Breast epithelium (tissue), 4 donors: ENCODE measurements around the gene SAFB. TPM values are rescaled to one million over a fixed set of nuclear protein-coding genes. Genes with fewer than 3 reads are reported as not detected.

Experiments
- DNase-seq, 2 donors: peaks; one replicate each; pipeline ENCODE4 v3.0.0-alpha.2; 2019; ENCODE audit warnings: low spot score in 2 of 2
- H3K27ac ChIP-seq, 2 donors: fragments of 200-600 bp; sonication (generic) in 1 of 2; one replicate each; pipeline ENCODE4 v1.5.1; 2016 to 2019; ENCODE audit warnings: mild to moderate bottlenecking in 1 of 2
- H3K27me3 ChIP-seq, 2 donors: fragments of 200-600 bp; sonication (generic) in 1 of 2; one replicate each; pipeline versions ENCODE4 v1.5.1 to v1.6.0; 2017 to 2019; ENCODE audit warnings: control low read depth in 1 of 2, mild to moderate bottlenecking in 1 of 2
- H3K36me3 ChIP-seq: fragments of 200-600 bp; one replicate; pipeline ENCODE4 v1.5.1; 2019
- H3K4me1 ChIP-seq, 2 donors: fragments of 200-600 bp; sonication (generic); one replicate each; pipeline ENCODE4 v1.5.1; 2016 to 2019; ENCODE audit warnings: control low read depth in 1 of 2
- H3K4me3 ChIP-seq, 3 donors: fragments of 200-600 bp; sonication (generic); 1 replicate in 2 of 3; 2 replicates in 1 of 3; pipeline ENCODE4 v1.5.1; 2016 to 2019; ENCODE audit warnings: mild to moderate bottlenecking in 3 of 3, moderate library complexity in 2 of 3
- H3K9me3 ChIP-seq, 2 donors: fragments of 200-600 bp; sonication (generic) in 1 of 2; one replicate each; pipeline ENCODE4 v1.5.1; 2016 to 2019; ENCODE audit warnings: control low read depth in 1 of 2
- POLR2A ChIP-seq: fragments of 450-650 bp; IDR thresholded peaks from one replicate; pipeline ENCODE4 v1.6.1; 2016; ENCODE audit warnings: antibody characterized with exemption, mild to moderate bottlenecking, moderate library complexity
- POLR2AphosphoS5 ChIP-seq, 3 donors: sonication (generic); formaldehyde crosslinking; IDR thresholded peaks; one replicate each; pipeline ENCODE4 v1.6.1; 2017; ENCODE audit warnings: antibody characterized with exemption in 3 of 3
- intact Hi-C: fragments of 100-400 bp; cut with DNase I; formaldehyde crosslinking; loops from one replicate; pipeline ENCODE4 v1.15.1; 2023; ENCODE audit warnings: low total_unique reads
- total RNA-seq, 3 donors: library from RNA; depleted of rRNA; stranded (reverse); fragments of >200 nt; gene quantifications; one replicate each; pipeline ENCODE4 v1.1.0, GENCODE V29; 2016
- TF ChIP-seq, protein P1 (sequence below), 3 donors: fragments of 450-650 bp; IDR thresholded peaks; one replicate each; pipeline ENCODE4 v1.5.1; 2016 to 2017; ENCODE audit warnings: antibody characterized with exemption in 3 of 3, mild to moderate bottlenecking in 3 of 3, moderate library complexity in 3 of 3

The SAFB gene
- total RNA-seq, 3 donors from 2014 or later: 64.2 to 112 (median 111) TPM

DNA sequence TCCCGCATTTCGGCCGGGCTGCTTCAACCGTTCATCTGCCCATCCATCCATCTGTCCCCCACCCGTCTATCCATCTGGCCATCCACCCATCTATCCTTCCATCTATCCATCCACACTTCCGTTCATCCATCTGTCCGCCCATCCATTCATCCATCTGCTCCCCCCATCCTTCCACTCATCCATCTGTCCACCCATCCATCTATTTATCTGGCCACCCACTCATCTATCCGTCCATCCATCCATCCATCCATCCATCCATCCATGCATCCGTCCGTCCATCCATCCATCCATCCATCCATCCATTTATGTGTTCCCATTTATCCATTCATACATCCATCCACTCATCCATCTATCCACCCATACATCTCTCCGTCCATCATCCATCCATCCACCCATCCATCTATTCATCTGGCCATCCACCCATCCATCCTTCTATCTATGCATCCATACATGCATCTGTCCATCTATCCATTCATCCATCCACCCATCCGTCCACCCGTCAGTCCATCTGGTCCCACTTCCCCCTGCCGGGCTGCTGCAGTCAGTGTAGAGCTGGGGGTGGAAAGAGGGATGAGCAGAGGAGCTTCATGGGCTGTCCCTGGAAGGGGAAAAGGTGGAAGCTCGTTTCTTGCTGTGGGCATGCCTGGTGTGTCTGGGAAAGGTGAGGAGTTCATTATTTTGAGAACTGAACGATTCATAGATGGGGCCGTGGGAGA is 58.7 kb downstream of the SAFB start:
- no peak for TF ChIP-seq POLR2AphosphoS5 (IDR thresholded peaks at IDR 0.05)
- TF ChIP-seq POLR2A: no peak
- TF ChIP-seq, protein P1, sequence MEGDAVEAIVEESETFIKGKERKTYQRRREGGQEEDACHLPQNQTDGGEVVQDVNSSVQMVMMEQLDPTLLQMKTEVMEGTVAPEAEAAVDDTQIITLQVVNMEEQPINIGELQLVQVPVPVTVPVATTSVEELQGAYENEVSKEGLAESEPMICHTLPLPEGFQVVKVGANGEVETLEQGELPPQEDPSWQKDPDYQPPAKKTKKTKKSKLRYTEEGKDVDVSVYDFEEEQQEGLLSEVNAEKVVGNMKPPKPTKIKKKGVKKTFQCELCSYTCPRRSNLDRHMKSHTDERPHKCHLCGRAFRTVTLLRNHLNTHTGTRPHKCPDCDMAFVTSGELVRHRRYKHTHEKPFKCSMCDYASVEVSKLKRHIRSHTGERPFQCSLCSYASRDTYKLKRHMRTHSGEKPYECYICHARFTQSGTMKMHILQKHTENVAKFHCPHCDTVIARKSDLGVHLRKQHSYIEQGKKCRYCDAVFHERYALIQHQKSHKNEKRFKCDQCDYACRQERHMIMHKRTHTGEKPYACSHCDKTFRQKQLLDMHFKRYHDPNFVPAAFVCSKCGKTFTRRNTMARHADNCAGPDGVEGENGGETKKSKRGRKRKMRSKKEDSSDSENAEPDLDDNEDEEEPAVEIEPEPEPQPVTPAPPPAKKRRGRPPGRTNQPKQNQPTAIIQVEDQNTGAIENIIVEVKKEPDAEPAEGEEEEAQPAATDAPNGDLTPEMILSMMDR (IDR thresholded peaks at IDR 0.05): no peak
- Histone ChIP-seq H3K4me1 (peaks cover 9 to 13% of the 10 kb centered on the region in 2 donors), H3K27me3 (no peaks in the 10 kb centered on the region), H3K4me3 (peak overlapping the region; percentile 81 to 99 (median 82)), H3K36me3 (no peaks in the 10 kb centered on the region), H3K9me3 (no peaks in the 10 kb centered on the region), H3K27ac (peak overlapping the region; percentile 92 to 93)
- intact Hi-C loops: no loop called here
- DNase-seq: no peak

DNA sequence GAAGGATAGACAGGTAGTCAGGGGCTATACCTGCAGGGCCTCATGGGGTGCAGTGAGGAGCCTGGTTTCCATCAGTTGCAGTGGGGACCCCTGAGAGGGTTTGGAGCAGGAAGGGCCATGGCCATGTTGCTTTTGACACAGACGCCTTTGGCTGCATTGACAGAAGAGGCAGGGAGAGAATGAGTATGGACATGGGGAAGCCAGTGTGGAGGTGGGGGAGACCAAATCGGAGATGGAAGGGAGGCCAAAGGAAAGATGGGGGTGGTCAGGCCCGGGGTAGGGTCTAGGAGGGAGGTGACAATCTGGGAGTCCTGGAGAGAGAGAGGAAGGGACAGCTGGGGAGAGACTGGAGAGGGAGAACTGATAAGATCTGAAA is 59.2 kb downstream of the SAFB start:
- Histone ChIP-seq H3K4me1 (peaks cover 9 to 13% of the 10 kb centered on the region in 2 donors), H3K36me3 (no peaks in the 10 kb centered on the region), H3K9me3 (no peaks in the 10 kb centered on the region), H3K4me3 (no peak overlapping the region), H3K27ac (no peak overlapping the region), H3K27me3 (no peaks in the 10 kb centered on the region)
- TF ChIP-seq, protein P1 (IDR thresholded peaks at IDR 0.05): no peak
- TF ChIP-seq POLR2A (no peak), POLR2AphosphoS5 (IDR thresholded peaks at IDR 0.05) (no peak)
- DNase-seq: no peak
- intact Hi-C loops: no loop called here

DNA sequence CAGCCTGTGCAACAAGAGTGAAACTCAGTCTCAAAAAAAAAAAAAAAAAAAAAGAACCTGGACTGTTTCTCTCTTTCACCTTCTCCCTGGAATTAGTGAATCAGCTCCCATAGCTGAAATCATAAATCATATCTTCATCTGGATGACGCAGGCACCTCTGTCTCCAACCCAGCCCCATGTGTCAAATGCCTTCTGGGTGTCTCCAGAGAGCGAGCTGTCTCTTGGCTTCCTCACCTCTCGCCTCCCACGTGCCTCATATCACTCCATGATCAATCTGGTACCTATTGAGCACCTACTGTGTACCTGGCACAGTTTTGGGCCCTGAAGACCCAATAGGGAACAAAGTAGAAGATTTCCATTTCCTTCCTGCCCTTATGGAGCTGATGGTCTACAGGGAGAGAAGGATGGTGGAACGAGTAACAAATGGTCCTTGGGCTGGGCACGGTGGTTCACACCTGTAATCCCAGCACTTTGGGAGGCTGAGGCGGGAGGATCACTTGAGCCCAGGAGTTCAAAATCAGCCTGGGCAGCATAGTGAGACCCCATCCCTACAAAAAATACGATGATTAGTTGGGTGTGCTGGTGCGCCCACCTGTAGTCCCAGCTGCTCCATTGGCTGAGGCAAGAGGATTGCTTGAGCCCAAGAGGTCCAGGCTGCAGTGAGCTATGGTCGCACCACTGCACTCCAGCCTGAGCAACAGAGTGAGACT is 60.4 kb downstream of the SAFB start:
- Histone ChIP-seq H3K9me3 (no peaks in the 10 kb centered on the region), H3K4me1 (peaks cover 9 to 13% of the 10 kb centered on the region in 2 donors), H3K27me3 (no peaks in the 10 kb centered on the region), H3K4me3 (no peak overlapping the region), H3K36me3 (no peaks in the 10 kb centered on the region), H3K27ac (no peak overlapping the region)
- TF ChIP-seq POLR2AphosphoS5 (IDR thresholded peaks at IDR 0.05) (no peak), POLR2A (no peak)
- TF ChIP-seq, protein P1 (IDR thresholded peaks at IDR 0.05): no peak
- intact Hi-C loops: no loop called here
- DNase-seq: no peak

DNA sequence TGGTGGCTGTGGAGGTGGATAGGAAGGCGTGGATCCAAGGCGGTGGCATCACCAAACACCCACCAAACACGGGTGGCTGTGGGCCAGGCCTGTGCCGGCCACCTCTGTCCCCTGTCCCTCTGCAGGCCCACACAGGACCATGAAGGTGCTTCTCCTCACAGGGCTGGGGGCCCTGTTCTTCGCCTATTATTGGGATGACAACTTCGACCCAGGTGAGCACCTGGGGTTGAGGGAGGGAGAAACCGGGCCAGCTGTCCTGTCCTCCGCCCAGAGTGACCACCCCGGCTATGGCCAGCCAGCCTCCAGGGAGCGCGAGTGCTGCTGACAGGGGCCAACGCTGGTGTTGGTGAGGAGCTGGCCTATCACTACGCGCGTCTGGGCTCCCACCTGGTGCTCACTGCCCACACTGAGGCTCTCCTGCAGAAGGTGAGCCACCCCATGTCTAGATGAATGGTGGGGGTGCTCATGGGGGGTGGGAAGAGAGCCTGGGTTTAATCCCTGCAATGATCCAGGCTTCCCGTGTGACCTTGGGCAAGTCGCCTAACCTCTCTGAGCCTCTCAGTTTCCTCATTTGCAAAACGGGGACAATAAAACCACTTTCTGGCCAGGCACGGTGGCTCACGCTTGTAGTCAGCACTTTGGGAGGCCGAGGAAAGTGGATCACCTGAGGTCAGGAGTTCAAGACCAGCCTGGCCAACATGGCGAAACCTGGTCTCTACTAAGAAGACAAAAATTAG is 62.0 kb downstream of the SAFB start:
- no peak for DNase-seq
- Histone ChIP-seq H3K9me3 (no peaks in the 10 kb centered on the region), H3K36me3 (no peaks in the 10 kb centered on the region), H3K4me1 (peaks cover 3 to 4% of the 10 kb centered on the region in 2 donors), H3K27ac (no peak overlapping the region), H3K4me3 (no peak overlapping the region), H3K27me3 (no peaks in the 10 kb centered on the region)
- TF ChIP-seq, protein P1 (IDR thresholded peaks at IDR 0.05): no peak
- TF ChIP-seq POLR2AphosphoS5 (IDR thresholded peaks at IDR 0.05) (no peak), POLR2A (no peak)
- intact Hi-C loops: no loop called here

DNA sequence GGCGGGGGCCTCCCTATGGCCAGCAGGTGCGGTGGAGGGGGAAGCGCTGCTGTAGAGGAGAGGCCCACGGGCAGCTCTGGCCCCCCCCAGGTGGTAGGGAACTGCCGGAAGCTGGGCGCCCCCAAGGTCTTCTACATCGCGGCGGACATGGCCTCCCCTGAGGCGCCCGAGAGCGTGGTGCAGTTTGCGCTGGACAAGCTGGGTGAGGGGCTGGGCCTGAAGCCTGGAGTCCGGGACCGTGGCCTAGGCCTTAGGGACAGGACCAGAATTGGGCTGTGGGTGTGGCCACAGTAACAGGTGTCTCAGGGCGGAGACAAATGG is 63.4 kb downstream of the SAFB start:
- Histone ChIP-seq H3K4me1 (peaks cover under 1 to 1% of the 10 kb centered on the region in 2 donors), H3K27ac (peak overlapping the region; percentile 73 to 90), H3K27me3 (no peaks in the 10 kb centered on the region), H3K4me3 (peak overlapping the region; percentile 51 to 78 (median 65)), H3K36me3 (no peaks in the 10 kb centered on the region), H3K9me3 (no peaks in the 10 kb centered on the region)
- DNase-seq: no peak
- intact Hi-C loops: no loop called here
- TF ChIP-seq POLR2A: no peak
- TF ChIP-seq, protein P1 (IDR thresholded peaks at IDR 0.05): no peak
- no peak for TF ChIP-seq POLR2AphosphoS5 (IDR thresholded peaks at IDR 0.05)
